Measurements from ENCODE around the gene SOCS7.

SOCS7 gene

GRCh38 chr17:38418693-38419507 lies 67.3 kb downstream of the SOCS7 start:
- peak in 3 of 58 donors; percentile 30 to 34 (median 31) for DNase-seq

- DNase-seq = no peak
These were observed 67.9 kb downstream of the SOCS7 start for GRCh38 chr17:38419508-38419981.

DNA sequence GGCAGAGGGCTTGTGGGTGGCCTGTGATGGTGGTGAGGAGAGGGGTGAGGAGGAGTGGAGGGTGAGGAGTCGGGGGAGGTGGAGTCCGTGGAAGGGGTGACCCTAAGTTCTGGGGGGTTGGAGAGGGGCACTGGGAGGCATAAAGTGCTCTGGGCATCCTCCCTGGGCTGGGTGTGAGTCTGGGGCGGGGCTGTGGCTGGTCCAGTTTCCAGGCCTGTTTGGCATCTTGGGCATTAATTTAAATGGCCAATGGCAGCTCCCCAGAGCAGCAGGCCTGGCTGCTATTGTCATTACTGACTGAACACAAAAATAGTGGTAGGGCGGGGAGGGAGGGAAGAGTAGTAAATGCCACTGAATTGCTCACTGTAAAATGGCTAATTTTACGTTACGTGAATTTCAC lies 68.9 kb downstream of the SOCS7 start:
- no peak for DNase-seq

DNA sequence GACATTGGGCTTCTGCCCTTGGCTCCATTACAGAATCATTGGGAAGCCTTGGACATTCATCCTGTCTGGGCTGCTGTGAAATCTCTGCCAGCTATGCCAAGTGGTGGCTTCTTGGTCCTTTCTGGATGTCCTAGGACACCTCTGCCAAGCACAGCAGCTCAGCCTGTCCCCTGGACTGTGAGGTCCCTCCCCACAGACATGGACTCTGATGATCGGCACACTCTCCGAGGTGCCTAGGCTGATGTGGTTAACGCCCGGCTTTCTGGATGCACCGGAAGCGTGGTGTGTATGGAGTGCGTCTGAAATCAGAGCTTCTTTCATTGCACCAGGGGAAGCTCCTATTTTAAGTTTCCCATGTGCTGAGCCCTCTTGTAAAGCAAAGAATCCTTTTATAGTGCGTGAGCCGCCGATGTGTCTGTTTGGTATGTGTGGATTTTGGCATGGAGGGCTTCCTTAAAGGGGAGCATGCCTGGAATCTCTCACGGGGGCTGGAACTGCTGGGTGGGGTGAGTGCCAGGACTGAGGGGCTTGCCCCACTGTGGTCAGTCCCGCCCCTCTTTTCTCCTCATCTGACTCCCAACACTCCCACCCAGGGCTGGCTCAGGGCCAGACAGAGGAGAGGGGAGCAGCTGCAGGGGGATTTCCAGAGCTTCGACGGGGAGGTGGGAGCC lies 69.7 kb downstream of the SOCS7 start:
- DNase-seq = peak in 3 of 58 donors; percentile 29 to 53 (median 38)

DNA sequence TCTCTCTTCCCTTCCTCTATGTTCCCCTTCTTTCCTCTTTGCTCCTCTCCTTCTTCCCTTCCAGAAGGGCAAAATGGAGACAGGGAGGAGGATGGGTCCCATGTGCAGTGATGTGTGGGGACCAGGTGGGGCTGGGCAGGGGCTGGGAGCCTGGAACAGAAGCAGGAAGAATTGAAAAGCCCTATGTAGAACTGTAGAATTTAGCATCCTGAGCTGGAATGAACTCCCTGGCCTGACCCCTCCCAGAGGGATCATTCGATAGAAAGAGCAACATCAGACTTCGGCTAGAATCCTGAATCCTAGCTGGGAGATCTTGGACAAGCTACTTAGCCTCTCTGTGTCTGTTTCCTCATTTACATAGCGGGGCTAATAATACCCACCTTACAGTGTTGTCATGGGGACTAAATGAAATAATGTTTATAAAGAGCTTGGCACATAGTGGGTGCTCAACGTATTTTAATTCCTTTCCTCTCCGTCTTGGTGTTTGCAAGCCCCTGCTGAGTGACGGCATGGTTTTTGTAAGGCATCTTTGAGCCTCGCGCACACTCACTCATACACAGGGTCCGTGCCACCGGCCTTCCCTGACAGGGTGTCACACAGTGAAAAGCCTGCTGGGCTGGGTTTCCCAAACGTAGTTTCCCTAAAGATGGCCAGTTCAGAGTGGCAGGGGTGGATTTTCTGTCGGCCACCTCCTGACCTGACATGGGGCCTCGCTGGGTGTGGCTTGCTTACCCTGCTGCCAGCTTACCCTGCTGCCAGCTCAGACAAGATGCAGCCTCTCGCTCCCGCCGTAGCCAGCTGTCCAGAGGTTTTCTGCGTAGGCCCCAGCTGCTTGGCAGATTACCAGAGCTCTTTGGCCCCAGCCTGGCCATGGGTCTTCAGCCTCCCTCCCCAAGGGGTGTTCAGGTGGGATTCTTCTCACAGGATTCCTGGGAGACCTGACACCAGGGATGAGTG lies 70.5 kb downstream of the SOCS7 start:
- peak in 5 of 58 donors; percentile 25 to 42 (median 26) for DNase-seq

DNA sequence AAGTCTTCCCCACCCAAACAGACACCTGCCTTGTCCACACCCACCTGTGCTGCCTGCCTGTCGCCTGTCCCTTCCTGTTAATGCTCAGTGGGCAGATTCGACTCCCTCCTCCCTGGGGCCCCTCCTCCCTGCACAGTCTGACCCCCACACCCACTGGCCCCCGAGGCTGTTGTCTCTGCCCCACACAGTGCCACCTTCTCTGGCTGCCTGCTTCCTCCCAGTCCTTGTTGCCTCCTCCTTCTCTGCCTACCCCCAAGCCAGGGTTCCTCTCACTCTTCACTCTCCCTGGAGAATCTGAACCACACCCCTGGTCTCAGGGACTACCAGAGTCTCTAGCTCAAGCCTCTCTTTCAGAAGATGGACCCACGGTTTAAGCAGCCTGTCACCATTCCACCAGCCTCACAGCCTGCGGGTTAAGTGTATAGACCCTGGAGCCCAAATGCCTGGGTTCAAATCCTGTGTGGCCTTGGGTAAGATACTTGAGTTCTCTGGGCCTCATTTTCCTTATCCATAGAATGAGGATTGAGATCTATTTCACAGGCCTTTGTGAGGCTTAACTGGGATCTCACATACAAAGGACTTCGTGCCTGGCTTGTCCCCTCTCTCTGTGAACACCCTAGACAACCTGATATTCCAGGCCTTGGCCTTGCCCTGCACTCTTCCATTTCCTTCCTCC lies 72.8 kb downstream of the SOCS7 start:
- DNase-seq = no peak

- no peak for DNase-seq
These were observed 73.4 kb downstream of the SOCS7 start for GRCh38 chr17:38425031-38425430.

DNA sequence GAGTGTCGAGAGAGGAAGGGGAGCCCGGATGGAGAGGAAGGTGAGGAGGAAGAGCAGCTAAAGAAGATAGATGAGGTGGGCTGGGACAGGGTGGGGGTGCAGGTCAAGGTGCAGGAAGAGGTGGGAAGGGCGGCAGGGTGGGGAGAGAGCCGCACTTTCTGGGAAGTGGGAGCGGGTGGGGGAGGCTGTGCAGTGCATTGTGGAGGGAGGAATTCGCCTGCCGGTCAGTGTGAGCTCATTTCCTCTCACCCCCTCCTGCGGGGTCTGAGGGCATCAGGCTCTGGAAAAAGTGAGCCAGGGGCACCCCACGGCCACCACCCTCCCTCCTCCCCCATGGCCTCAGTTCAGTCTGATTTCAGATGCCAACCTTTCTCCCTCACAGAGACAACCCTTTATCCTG lies 74.1 kb downstream of the SOCS7 start:
- no peak for DNase-seq

DNA sequence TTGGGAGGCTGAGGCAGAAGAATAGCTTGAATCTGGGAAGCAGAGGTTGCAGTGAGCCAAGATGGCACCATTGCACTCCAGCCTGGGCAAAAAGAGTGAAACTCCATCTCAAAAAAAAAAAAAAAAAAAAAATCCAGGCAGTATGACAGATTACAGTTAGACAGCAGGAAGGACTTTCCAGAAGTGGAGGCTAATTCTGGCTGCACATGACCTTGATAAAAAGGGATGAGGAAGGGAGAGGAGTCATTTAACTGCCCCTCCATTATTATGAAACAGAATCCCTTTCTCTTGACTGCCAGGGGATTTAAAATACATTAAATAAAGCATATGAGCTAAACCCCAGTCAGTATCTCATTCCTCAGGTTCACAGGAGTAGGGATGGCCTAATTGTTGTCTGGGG lies 74.8 kb downstream of the SOCS7 start:
- no peak for DNase-seq

DNA sequence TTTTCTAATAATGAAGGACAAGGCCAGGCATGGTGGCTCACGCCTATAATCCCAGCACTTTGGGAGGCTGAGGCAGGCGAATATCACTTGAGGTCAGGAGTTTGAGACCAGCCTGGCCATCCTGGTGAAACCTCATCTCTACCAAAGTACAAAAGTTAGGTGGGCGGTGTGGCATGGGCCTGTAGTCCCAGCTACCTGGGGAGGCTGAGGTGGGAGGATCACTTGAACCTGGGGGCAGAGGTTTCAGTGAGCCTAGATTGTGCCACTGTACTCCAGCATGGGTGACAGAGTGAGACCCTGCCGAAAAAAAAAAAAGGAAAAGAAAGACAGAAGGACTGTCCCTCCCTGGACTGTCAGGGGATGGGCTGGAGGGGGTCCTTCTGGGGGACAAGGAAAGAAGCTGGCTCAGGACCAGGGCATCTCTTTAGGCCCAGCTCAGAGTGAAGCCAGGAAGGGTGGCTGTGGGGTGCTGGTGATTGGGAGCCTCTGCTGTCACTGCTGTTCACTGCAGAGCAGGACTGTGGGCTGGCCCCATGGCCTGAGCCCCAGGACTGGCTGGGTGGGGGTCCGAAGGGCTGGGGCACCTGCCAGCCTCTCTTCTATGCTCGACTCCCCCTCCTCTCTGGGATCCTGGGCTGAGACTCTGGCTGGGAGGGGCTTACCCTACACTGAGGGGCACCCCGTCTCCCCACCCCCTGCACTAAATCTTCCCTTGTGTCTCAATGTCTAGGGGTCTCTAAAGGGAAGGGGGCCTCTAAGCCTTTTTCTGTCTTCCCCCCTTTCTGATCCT lies 75.7 kb downstream of the SOCS7 start:
- DNase-seq = peak in 1 of 58 donors; percentile 23

DNA sequence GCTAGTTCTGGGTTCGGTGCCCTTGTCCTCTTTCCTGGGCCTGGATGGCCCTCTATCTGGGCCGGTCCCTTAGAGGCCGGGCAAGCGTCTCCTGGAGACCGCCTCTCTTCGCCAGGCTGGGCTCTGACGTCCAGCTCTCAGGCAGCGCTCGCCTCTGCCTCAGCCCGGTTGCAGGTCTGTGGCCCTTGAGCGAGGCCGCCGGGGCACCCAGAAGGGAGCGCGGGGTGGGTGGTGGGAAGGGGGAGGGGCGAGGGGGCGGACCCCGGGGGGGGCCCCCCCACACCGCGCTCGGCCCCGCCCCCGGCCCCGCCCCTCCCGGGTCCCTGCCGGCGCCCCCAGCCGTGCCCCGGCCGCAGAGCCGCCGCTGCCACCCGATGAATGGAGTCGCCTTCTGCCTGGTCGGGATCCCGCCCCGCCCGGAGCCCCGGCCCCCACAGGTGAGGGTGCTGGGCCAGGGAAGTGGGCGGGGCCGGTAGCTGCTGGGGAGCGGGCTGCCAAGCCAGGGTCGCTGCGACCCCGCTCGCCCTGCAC lies 76.5 kb downstream of the SOCS7 start, which contains the start of gene ARHGAP23:
Gene ARHGAP23, plus strand, starts transcription at position 353 of the 531 bp plus-strand sequence. Its CDS starts 22 bp downstream, at position 375.
- DNase-seq = peak in 50 of 58 donors; percentile 19 to 93 (median 70)

DNA sequence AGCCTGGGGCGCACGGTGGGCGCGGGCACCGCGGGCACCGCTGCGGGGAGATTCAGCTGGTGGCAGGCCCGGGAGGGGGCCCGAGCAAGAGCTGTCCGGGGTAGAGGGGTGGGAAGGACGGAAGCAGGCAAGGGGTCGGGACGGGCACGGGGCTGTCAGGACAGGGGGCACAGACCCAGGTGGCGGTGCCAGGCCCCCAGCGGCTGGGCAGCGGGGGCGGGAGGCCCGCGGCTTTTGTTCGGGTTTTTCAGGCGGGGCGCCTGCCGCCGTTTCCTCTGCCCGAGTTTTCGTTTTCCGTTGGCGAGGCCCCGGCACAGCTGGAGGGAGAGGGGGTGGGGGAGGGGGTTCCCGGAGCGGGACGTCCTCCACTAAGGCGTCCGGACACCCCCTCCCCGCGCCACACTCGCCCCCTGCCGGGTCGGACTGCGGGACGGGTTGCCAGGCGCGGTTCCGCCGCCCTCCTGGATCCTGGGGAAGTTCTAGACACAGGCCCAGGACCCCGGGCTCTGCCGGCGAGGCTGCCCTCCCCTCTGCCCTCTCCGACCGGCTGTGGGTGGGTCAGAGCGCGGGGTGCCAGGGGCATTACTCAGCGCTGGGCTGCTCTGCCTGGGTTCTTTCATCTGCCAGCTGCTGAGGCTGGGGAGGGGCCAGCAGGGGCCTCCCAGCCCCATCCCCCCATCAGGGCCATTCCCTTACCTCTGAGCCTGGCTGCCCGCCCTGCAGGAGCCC lies 77.2 kb downstream of the SOCS7 start:
- DNase-seq = peak in 51 of 58 donors; percentile 35 to 92 (median 74)

- peak in 1 of 58 donors; percentile 27 for DNase-seq
These were observed 77.9 kb downstream of the SOCS7 start for GRCh38 chr17:38429476-38430100.

GRCh38 chr17:38430316-38430715 lies 78.7 kb downstream of the SOCS7 start:
- DNase-seq = no peak

DNA sequence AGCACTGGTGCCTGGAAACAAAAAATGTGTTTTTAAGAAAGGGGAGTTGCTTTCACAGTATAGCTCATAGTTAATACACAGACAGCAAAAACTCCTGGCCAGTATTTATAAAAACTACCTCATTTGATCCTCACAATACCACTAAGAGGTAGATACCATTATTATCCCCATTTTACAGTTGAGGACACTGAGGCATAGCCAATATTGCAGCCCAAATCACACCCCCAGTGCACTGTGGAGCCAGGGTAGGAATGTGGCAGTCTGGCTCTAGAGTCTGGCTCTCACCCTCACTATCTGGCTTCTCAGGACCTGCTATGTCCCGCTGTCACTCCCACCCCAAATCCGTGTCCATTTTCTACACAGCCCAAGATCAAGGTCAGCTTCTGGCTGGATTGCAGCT lies 79.2 kb downstream of the SOCS7 start:
- DNase-seq = no peak

GRCh38 chr17:38431346-38432145 lies 79.9 kb downstream of the SOCS7 start:
- peak in 52 of 58 donors; percentile 28 to 97 (median 80) for DNase-seq

DNA sequence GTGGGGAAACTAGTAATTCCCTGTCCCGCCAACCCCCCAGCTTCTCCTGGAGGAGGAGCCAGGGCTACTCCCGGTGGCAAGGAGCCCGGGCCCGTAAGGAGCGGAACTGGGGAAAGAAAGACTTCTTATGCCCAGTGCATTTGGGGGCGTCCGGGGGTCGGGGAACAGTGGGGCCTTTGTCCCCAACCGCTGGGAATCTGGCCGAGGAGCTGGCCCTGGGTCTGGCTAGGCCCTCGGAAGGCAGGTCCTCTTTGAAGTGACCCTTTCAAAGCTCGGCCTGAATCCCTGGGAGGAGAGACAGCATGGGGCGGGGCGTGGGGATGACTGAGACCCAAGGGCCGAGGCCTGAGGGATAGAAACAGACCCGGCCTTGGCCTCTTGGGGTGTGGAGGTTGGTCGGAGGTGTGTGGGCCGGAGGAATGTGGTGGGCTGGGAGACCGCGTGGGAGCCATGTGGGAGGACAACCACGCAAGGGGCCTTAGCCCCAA lies 82.6 kb downstream of the SOCS7 start:
- peak in 51 of 58 donors; percentile 31 to 91 (median 71) for DNase-seq
